IMR-90 (cell line): ENCODE results near the gene KCNMA1. TPM values are rescaled to one million over a fixed set of nuclear protein-coding genes. Genes with fewer than 3 reads are reported as not detected.

ENCODE experiments used
- ATAC-seq: fragments of 200-7000 bp; cut with Tn5 transposase; 2 replicates; pipeline ENCODE4 v1.9.1; 2020; ENCODE audit warnings: low read depth, mild to moderate bottlenecking, moderate library complexity
- BruUV-seq: library from RNA; stranded (reverse); fragments of 400-500 nt; replicated peaks from 2 replicates; lab custom pipeline; 2021; lab: Mats Ljungman, UMichigan
- CTCF ChIA-PET: fragments of 300-600 bp; formaldehyde crosslinking; extraction: SDS; loops from one replicate; lab custom pipeline; 2021; ENCODE audit warnings: antibody characterized with exemption; lab: Yijun Ruan, JAX
- POLR2A ChIA-PET: fragments of 300-600 bp; sonication (Branson Sonifier 250); formaldehyde crosslinking; loops from one replicate; lab custom pipeline; 2022; ENCODE audit warnings: antibody characterized with exemption; ENCODE audit not compliant: unreplicated experiment; lab: Charles Lee
- DNase-seq: peaks from one replicate; pipeline ENCODE4 v3.0.0; 2013
- H2AFZ ChIP-seq: replicated peaks from 2 replicates; pipeline ENCODE3; 2013; ENCODE audit warnings: low read length, mild to moderate bottlenecking; ENCODE audit not compliant: poor library complexity
- H2AK5ac ChIP-seq: 2 replicates; pipeline ENCODE4 v1.6.1; 2013; ENCODE audit warnings: low read depth, low read length, inconsistent platforms
- H2AK9ac ChIP-seq: replicated peaks from 2 replicates; pipeline ENCODE3; 2013; ENCODE audit warnings: mild to moderate bottlenecking, low read depth, low read length, moderate library complexity; ENCODE audit not compliant: poor library complexity
- H2BK120ac ChIP-seq: 2 replicates; pipeline ENCODE4 v1.6.1; 2013; ENCODE audit warnings: low read depth, low read length, inconsistent platforms
- H2BK15ac ChIP-seq: 3 replicates; pipeline ENCODE4 v1.6.1; 2013; ENCODE audit warnings: low read depth, low read length, inconsistent platforms
- H2BK20ac ChIP-seq: 2 replicates; pipeline ENCODE4 v1.6.1; 2013; ENCODE audit warnings: low read depth, mild to moderate bottlenecking, inconsistent platforms, low read length, moderate library complexity
- H2BK5ac ChIP-seq: 2 replicates; pipeline ENCODE4 v1.6.1; 2013; ENCODE audit warnings: mild to moderate bottlenecking, low read depth, low read length, inconsistent platforms; ENCODE audit not compliant: poor library complexity, severe bottlenecking
- H3K14ac ChIP-seq: replicated peaks from 2 replicates; pipeline ENCODE4 v1.6.1; 2013; ENCODE audit warnings: low read depth, low read length, inconsistent platforms
- H3K18ac ChIP-seq: 2 replicates; pipeline ENCODE4 v1.6.1; 2013; ENCODE audit warnings: low read depth, low read length, control low read depth
- H3K23ac ChIP-seq: 2 replicates; pipeline ENCODE4 v1.6.1; 2013; ENCODE audit warnings: low read depth, low read length, inconsistent platforms
- H3K27ac ChIP-seq: 2 replicates; pipeline ENCODE4 v1.5.1; 2013; ENCODE audit warnings: mild to moderate bottlenecking, control low read depth, low read length; ENCODE audit not compliant: insufficient read depth
- H3K27me3 ChIP-seq: 2 replicates; pipeline ENCODE4 v1.6.1; 2013; ENCODE audit warnings: low read length; ENCODE audit not compliant: control insufficient read depth, insufficient read depth
- H3K36me3 ChIP-seq: 2 replicates; pipeline ENCODE4 v1.6.1; 2013; ENCODE audit warnings: low read length, mixed read lengths; ENCODE audit not compliant: control insufficient read depth, insufficient read depth
- H3K4ac ChIP-seq: 2 replicates; pipeline ENCODE4 v1.6.1; 2013; ENCODE audit warnings: low read depth, low read length, inconsistent platforms
- H3K4me1 ChIP-seq: 2 replicates; pipeline ENCODE4 v1.6.1; 2013; ENCODE audit warnings: low read length, mixed read lengths; ENCODE audit not compliant: control insufficient read depth, insufficient read depth
- H3K4me2 ChIP-seq: 2 replicates; pipeline ENCODE4 v1.6.1; 2013; ENCODE audit warnings: low read depth, mild to moderate bottlenecking, control low read depth, low read length, moderate library complexity
- H3K4me3 ChIP-seq: 2 replicates; pipeline ENCODE4 v1.5.1; 2013; ENCODE audit warnings: low read depth, mild to moderate bottlenecking, control low read depth, low read length, moderate library complexity; ENCODE audit not compliant: insufficient read depth
- H3K56ac ChIP-seq: 2 replicates; pipeline ENCODE4 v1.6.1; 2013; ENCODE audit warnings: low read length, inconsistent platforms; ENCODE audit not compliant: insufficient read depth; ENCODE audit errors: extremely low read depth
- H3K79me1 ChIP-seq, 2 experiments: 2 replicates each; pipeline ENCODE4 v1.6.1; 2013; ENCODE audit warnings: low read length in 2 of 2, inconsistent platforms in 1 of 2, low read depth in 1 of 2
- H3K9ac ChIP-seq: 2 replicates; pipeline ENCODE4 v1.6.1; 2013; ENCODE audit warnings: low read depth, low read length, control low read depth
- H3K9me1 ChIP-seq: 2 replicates; pipeline ENCODE4 v1.6.1; 2013; ENCODE audit warnings: low read length, inconsistent platforms; ENCODE audit not compliant: insufficient read depth
- H3K9me3 ChIP-seq: 2 replicates; pipeline ENCODE4 v1.6.1; 2013; ENCODE audit warnings: low read length; ENCODE audit not compliant: control insufficient read depth, insufficient read depth
- H4K20me1 ChIP-seq: 2 replicates; pipeline ENCODE4 v1.6.1; 2013; ENCODE audit warnings: low read length, inconsistent platforms; ENCODE audit not compliant: insufficient read depth
- H4K5ac ChIP-seq: 2 replicates; pipeline ENCODE4 v1.6.1; 2013; ENCODE audit warnings: mild to moderate bottlenecking, low read depth, low read length, control low read depth
- H4K8ac ChIP-seq, 2 experiments: 2 replicates each; pipeline ENCODE4 v1.6.1; 2013; ENCODE audit warnings: low read depth in 2 of 2, low read length in 2 of 2, control low read depth in 1 of 2, inconsistent platforms in 1 of 2
- H4K91ac ChIP-seq: 2 replicates; pipeline ENCODE4 v1.6.1; 2013; ENCODE audit warnings: low read depth, low read length, inconsistent platforms; ENCODE audit not compliant: insufficient read depth
- BHLHE40 ChIP-seq: fragments of 150-350 bp; IDR thresholded peaks from 2 replicates; pipeline ENCODE4 v1.6.1; 2016; ENCODE audit warnings: mild to moderate bottlenecking, low read depth, low read length
- CEBPB ChIP-seq: IDR thresholded peaks from 2 replicates; pipeline ENCODE4 v1.6.1; 2012; ENCODE audit warnings: low read depth, low read length, improper control_type of control experiment
- CHD1 ChIP-seq: IDR thresholded peaks from 2 replicates; pipeline ENCODE4 v1.6.1; 2012; ENCODE audit warnings: low read depth, low read length, improper control_type of control experiment
- FOS ChIP-seq: fragments of 150-350 bp; IDR thresholded peaks from 2 replicates; pipeline ENCODE4 v1.6.1; 2016; ENCODE audit warnings: low read depth, low read length
- MAFK ChIP-seq: IDR thresholded peaks from 2 replicates; pipeline ENCODE4 v1.6.1; 2012; ENCODE audit warnings: low read depth, low read length, improper control_type of control experiment
- MAZ ChIP-seq: IDR thresholded peaks from 2 replicates; pipeline ENCODE4 v1.6.1; 2012; ENCODE audit warnings: low read depth, mild to moderate bottlenecking, low read length, improper control_type of control experiment, moderate library complexity, borderline replicate concordance
- MXI1 ChIP-seq: IDR thresholded peaks from 2 replicates; pipeline ENCODE4 v1.6.1; 2012; ENCODE audit warnings: low read depth, mild to moderate bottlenecking, low read length, moderate library complexity, borderline replicate concordance
- NFE2L2 ChIP-seq: fragments of 150-350 bp; IDR thresholded peaks from 2 replicates; pipeline ENCODE4 v1.6.1; 2016; ENCODE audit warnings: low read depth, mild to moderate bottlenecking, low read length
- POLR2A ChIP-seq: IDR thresholded peaks from 2 replicates; pipeline ENCODE4 v1.6.1; 2012; ENCODE audit warnings: mild to moderate bottlenecking, low read depth, low read length
- RAD21 ChIP-seq: IDR thresholded peaks from 2 replicates; pipeline ENCODE4 v1.6.1; 2012; ENCODE audit warnings: low read length, improper control_type of control experiment
- RCOR1 ChIP-seq: IDR thresholded peaks from 2 replicates; pipeline ENCODE4 v1.6.1; 2012; ENCODE audit warnings: mild to moderate bottlenecking, low read length, improper control_type of control experiment; ENCODE audit not compliant: insufficient replicate concordance
- RFX5 ChIP-seq: IDR thresholded peaks from 2 replicates; pipeline ENCODE4 v1.8.0; 2012; ENCODE audit warnings: low read depth, mild to moderate bottlenecking, low read length, moderate library complexity
- SMC3 ChIP-seq: fragments of 150-350 bp; IDR thresholded peaks from 2 replicates; pipeline ENCODE4 v1.6.1; 2016; ENCODE audit warnings: low read depth, mild to moderate bottlenecking, antibody characterized with exemption, low read length, moderate library complexity
- WGBS, 2 experiments: methylation state at CpG; one replicate each; pipeline versions ENCODE4 v1.1.5 to v1.1.7; 2013; ENCODE audit warnings: missing lambda C conversion rate in 2 of 2; ENCODE audit not compliant: insufficient read length in 1 of 2; ENCODE audit errors: extremely low coverage in 2 of 2; 5-methylcytosine and 5-hydroxymethylcytosine counted together
- dilution Hi-C: fragments of 300-500 bp; cut with HindIII; formaldehyde crosslinking; loops from one replicate; pipeline ENCODE4 v1.14.3; 2018; ENCODE audit warnings: low sequenced_read_pairs; ENCODE audit not compliant: unreplicated experiment
- in situ Hi-C: fragments of 300-500 bp; cut with MboI; formaldehyde crosslinking; loops from 3 replicates; pipeline ENCODE4 v1.14.3; 2019; ENCODE audit warnings: low sequenced_read_pairs, inconsistent platforms, mixed read lengths
- intact Hi-C: fragments of 100-400 bp; cut with micrococcal nuclease; formaldehyde crosslinking; loops from 2 replicates; pipeline ENCODE4 v1.10.0; 2022
- polyA plus RNA-seq, 3 experiments: library from polyadenylated mRNA; depleted of rRNA; stranded (reverse); fragments of >200 nt; gene quantifications; 2 replicates each; pipeline ENCODE4 v1.2.3, GENCODE V29; 2012; ENCODE audit warnings: low replicate concordance in 1 of 3
- total RNA-seq: library from RNA; depleted of rRNA; stranded (reverse); fragments of >200 nt; gene quantifications from 2 replicates; pipeline ENCODE4 v1.2.3, GENCODE V29; 2012
- TF ChIP-seq, protein P1 (sequence below): fragments of 150-350 bp; IDR thresholded peaks from 2 replicates; pipeline ENCODE4 v1.6.1; 2016; ENCODE audit warnings: low read depth, mild to moderate bottlenecking, low read length, moderate library complexity, borderline replicate concordance
- TF ChIP-seq, protein P2 (sequence below): fragments of 150-350 bp; IDR thresholded peaks from 2 replicates; pipeline ENCODE4 v1.6.1; 2017; ENCODE audit warnings: mild to moderate bottlenecking, antibody characterized with exemption, low read length, low read depth
- TF ChIP-seq, protein P3 (sequence below): conservative IDR thresholded peaks from 2 replicates; pipeline ENCODE4 v1.5.1; 2012; ENCODE audit warnings: mild to moderate bottlenecking, low read depth, low read length, improper control_type of control experiment

Gene KCNMA1
- total and polyA plus RNA-seq, 2 of the 4 experiments (the other 2 are of a cell fraction), result 25.6 to 29.6 TPM

DNA sequence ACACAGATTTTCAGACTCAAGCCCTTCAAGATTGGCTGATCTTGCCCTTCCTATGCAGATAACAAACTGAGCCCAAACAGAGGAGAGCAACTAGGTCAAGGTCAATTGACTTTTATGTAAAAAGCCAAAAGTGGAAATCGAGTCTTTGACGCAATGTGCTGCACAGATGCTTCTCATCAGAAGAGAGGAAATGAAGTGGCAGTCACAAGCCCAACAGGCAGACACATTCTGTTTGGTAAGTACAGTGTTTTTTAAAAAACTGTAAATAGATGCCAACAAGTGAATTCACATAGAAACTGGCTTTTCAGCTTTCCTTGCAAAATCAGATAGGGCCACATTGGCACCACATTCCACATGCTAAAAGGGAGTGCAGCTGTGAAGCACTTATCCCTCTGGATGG is 606.6 kb downstream of the KCNMA1 start:
- H2BK20ac ChIP-seq, result 0 out of 2 replicates have a peak overlapping the region, but pooled peaks have one; percentile 3
- H4K20me1 ChIP-seq, result no peaks in the 10 kb centered on the region
- ATAC-seq (no peak), DNase-seq (no peak)
- no peak overlapping the region for H2BK5ac ChIP-seq
- no peak overlapping the region for H2AK9ac ChIP-seq
- H3K79me1 ChIP-seq, result no peaks in the 10 kb centered on the region
- TF ChIP-seq CEBPB (no peak), BHLHE40 (no peak), CHD1 (no peak), FOS (no peak), NFE2L2 (no peak), POLR2A (no peak), MAZ (no peak), RFX5 (no peak), MAFK (no peak), MXI1 (no peak), RAD21 (no peak), SMC3 (no peak), RCOR1 (no peak)
- TF ChIP-seq, protein P1, sequence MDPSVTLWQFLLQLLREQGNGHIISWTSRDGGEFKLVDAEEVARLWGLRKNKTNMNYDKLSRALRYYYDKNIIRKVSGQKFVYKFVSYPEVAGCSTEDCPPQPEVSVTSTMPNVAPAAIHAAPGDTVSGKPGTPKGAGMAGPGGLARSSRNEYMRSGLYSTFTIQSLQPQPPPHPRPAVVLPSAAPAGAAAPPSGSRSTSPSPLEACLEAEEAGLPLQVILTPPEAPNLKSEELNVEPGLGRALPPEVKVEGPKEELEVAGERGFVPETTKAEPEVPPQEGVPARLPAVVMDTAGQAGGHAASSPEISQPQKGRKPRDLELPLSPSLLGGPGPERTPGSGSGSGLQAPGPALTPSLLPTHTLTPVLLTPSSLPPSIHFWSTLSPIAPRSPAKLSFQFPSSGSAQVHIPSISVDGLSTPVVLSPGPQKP, result no peak
- TF ChIP-seq, protein P2, sequence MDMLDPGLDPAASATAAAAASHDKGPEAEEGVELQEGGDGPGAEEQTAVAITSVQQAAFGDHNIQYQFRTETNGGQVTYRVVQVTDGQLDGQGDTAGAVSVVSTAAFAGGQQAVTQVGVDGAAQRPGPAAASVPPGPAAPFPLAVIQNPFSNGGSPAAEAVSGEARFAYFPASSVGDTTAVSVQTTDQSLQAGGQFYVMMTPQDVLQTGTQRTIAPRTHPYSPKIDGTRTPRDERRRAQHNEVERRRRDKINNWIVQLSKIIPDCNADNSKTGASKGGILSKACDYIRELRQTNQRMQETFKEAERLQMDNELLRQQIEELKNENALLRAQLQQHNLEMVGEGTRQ, result no peak
- TF ChIP-seq, protein P3, sequence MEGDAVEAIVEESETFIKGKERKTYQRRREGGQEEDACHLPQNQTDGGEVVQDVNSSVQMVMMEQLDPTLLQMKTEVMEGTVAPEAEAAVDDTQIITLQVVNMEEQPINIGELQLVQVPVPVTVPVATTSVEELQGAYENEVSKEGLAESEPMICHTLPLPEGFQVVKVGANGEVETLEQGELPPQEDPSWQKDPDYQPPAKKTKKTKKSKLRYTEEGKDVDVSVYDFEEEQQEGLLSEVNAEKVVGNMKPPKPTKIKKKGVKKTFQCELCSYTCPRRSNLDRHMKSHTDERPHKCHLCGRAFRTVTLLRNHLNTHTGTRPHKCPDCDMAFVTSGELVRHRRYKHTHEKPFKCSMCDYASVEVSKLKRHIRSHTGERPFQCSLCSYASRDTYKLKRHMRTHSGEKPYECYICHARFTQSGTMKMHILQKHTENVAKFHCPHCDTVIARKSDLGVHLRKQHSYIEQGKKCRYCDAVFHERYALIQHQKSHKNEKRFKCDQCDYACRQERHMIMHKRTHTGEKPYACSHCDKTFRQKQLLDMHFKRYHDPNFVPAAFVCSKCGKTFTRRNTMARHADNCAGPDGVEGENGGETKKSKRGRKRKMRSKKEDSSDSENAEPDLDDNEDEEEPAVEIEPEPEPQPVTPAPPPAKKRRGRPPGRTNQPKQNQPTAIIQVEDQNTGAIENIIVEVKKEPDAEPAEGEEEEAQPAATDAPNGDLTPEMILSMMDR, result no peak
- in situ Hi-C loops, result no loop called here
- 50% methylated on average over 2 of the region's 2 CpGs; no CpG with 5 or more reads in 1 of the 2 experiments for WGBS, 2 experiments
- H3K4ac ChIP-seq, result no peak overlapping the region
- no peak overlapping the region for H4K91ac ChIP-seq
- no peaks in the 10 kb centered on the region; the same call in 1 of the 2 replicates for H3K27me3 ChIP-seq
- H3K18ac ChIP-seq, result no peak overlapping the region; the same call in 1 of the 2 replicates
- CTCF ChIA-PET, result no interaction called here
- POLR2A ChIA-PET, result no interaction called here
- no peak overlapping the region for H2AK5ac ChIP-seq
- H2AFZ ChIP-seq, result no peak overlapping the region
- H4K5ac ChIP-seq, result no peak overlapping the region; the same call in 1 of the 2 replicates
- no peak overlapping the region for H2BK15ac ChIP-seq
- dilution Hi-C loops, result no loop called here
- no peaks in the 10 kb centered on the region for H3K9me3 ChIP-seq
- BruUV-seq, result no TSS peak
- H3K9me1 ChIP-seq, result peaks cover 6% of the 10 kb centered on the region; the same call in 1 of the 2 replicates
- H2BK120ac ChIP-seq, result no peak overlapping the region
- H3K9ac ChIP-seq, result no peak overlapping the region
- H3K23ac ChIP-seq, result no peak overlapping the region
- H3K4me2 ChIP-seq, result no peak overlapping the region; the same call in 1 of the 2 replicates
- H3K14ac ChIP-seq, result no peak overlapping the region
- no peaks in the 10 kb centered on the region for H3K36me3 ChIP-seq
- no peak overlapping the region for H3K27ac ChIP-seq
- H3K4me3 ChIP-seq, result no peak overlapping the region
- H3K56ac ChIP-seq, result no peak overlapping the region
- H4K8ac ChIP-seq, result no peak overlapping the region
- intact Hi-C loops, result no loop called here
- peaks cover 3% of the 10 kb centered on the region; the same call in 1 of the 2 replicates for H3K4me1 ChIP-seq
